Gastrocnemius medialis (tissue), 4 donors: Measurements from ENCODE around the gene KCTD16. TPM values are rescaled to one million over a fixed set of nuclear protein-coding genes. Genes with fewer than 3 reads are reported as not detected.

Experiments
- ATAC-seq, 2 donors: fragments of 150-250 bp; one replicate each; pipeline ENCODE4 v1.9.1; 2016
- DNase-seq, 2 donors: peaks; one replicate each; pipeline ENCODE4 v3.0.0-alpha.2; 2019
- H3K27ac ChIP-seq, 4 donors: fragments of 200-600 bp; sonication (generic); 1 replicate in 1 of 4; 2 replicates in 3 of 4; pipeline ENCODE4 v1.5.1; 2016 to 2018; ENCODE audit warnings: mild to moderate bottlenecking in 2 of 4, moderate library complexity in 1 of 4
- H3K27me3 ChIP-seq, 3 donors: fragments of 200-600 bp; sonication (generic) in 2 of 3; 1 replicate in 1 of 3; 2 replicates in 2 of 3; pipeline versions ENCODE4 v1.5.1 to v1.6.0; 2016 to 2019; ENCODE audit warnings: mild to moderate bottlenecking in 1 of 3, moderate library complexity in 1 of 3
- H3K36me3 ChIP-seq, 2 donors: fragments of 200-600 bp; sonication (generic) in 1 of 2; one replicate each; pipeline ENCODE4 v1.5.1; 2017 to 2018
- H3K4me1 ChIP-seq, 2 donors: fragments of 200-600 bp; sonication (generic) in 1 of 2; one replicate each; pipeline ENCODE4 v1.5.1; 2016 to 2017; ENCODE audit warnings: mild to moderate bottlenecking in 2 of 2
- H3K4me3 ChIP-seq, 4 donors: fragments of 200-600 bp; sonication (generic) in 3 of 4; 1 replicate in 1 of 4; 2 replicates in 3 of 4; pipeline ENCODE4 v1.5.1; 2016 to 2019; ENCODE audit warnings: mild to moderate bottlenecking in 2 of 4
- H3K9me3 ChIP-seq, 3 donors: fragments of 200-600 bp; sonication (generic) in 2 of 3; 1 replicate in 1 of 3; 2 replicates in 2 of 3; pipeline ENCODE4 v1.5.1; 2016 to 2019
- CTCF ChIP-seq, 5 experiments: fragments of 450-650 bp in 3 of 5; fragments of 200-600 bp in 2 of 5; sonication (generic) in 2 of 5; IDR thresholded peaks in 4 of 5; conservative IDR thresholded peaks in 1 of 5; 1 replicate in 4 of 5; 2 replicates in 1 of 5; pipeline ENCODE4 v1.5.1; 2016 to 2019; ENCODE audit warnings: antibody characterized with exemption in 5 of 5, mild to moderate bottlenecking in 3 of 5, moderate library complexity in 3 of 5
- POLR2A ChIP-seq, 2 donors: fragments of 450-650 bp; IDR thresholded peaks; one replicate each; pipeline ENCODE4 v1.6.1; 2017; ENCODE audit warnings: antibody characterized with exemption in 2 of 2, mild to moderate bottlenecking in 2 of 2, moderate library complexity in 2 of 2
- in situ Hi-C, 4 donors: fragments of 200-750 bp; cut with MboI; loops; one replicate each; pipeline versions ENCODE4 v1.15.0 to v1.8.0; 2017; ENCODE audit warnings: low sequenced_read_pairs in 4 of 4
- intact Hi-C: fragments of 100-400 bp; cut with DNase I; formaldehyde crosslinking; loops from one replicate; pipeline ENCODE4 v1.15.1; 2023; ENCODE audit warnings: low total_unique reads
- total RNA-seq, 4 donors: library from RNA; depleted of rRNA; stranded (reverse); fragments of >200 nt; gene quantifications; one replicate each; pipeline versions ENCODE4 v1.1.0 to v1.2.3, GENCODE V29; 2016

Gene KCTD16
- total RNA-seq, 4 donors from 2014 or later = 0.02 TPM; not detected in 3

- Histone ChIP-seq H3K27me3 (no peaks in the 10 kb centered on the region), H3K4me1 (no peaks in the 10 kb centered on the region), H3K27ac (no peak overlapping the region), H3K36me3 (no peaks in the 10 kb centered on the region), H3K9me3 (no peaks in the 10 kb centered on the region), H3K4me3 (no peak overlapping the region)
- DNase-seq (no peak), ATAC-seq (no peak)
- in situ Hi-C loops = no loop called here
- intact Hi-C loops = no loop called here
- TF ChIP-seq CTCF (IDR thresholded peaks at IDR 0.05 in 4 of 5, conservative IDR thresholded peaks at IDR 0.05 in 1 of 5) = no peak
- TF ChIP-seq POLR2A (IDR thresholded peaks at IDR 0.05) = no peak
These were observed 332.4 kb downstream of the KCTD16 start for GRCh38 chr5:144503123-144503522.

DNA sequence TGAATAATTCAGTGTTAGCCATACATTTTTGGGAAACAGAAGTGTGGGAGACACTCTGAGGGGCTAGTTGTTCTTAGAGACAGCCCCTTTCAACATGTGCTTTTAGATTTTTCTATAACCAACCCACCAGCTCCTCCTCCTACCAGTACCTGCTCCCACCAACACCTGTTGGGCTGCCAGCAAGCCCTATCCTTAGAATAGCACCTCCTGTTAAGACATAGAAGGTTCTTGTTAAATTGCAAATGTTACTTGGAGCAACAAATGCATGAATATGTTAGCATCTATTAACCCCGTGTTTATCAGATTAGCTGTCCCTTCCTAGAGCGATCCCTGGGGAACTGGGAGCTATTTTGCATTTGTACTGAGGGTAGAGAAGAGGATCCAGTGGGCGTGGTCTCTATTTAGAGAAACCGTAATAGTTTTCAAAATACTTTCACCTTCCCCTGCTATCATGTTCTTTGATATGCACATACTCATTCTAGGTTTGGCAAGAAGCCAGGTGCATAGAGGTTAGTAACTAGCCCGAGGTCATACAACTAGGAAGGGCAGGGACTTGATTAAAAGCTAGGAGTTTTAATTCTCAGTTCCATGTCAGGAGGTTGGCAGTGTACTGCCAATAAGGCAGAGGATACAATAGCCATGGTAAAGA, 334.4 kb downstream of the KCTD16 start:
- in situ Hi-C loops (no loop called here), intact Hi-C loops (no loop called here)
- no peaks in the 10 kb centered on the region for H3K4me1 ChIP-seq
- no peak for ATAC-seq
- H3K9me3 ChIP-seq = no peaks in the 10 kb centered on the region
- H3K27me3 ChIP-seq = no peaks in the 10 kb centered on the region
- no peak overlapping the region for H3K27ac ChIP-seq
- DNase-seq = no peak
- no peaks in the 10 kb centered on the region for H3K36me3 ChIP-seq
- H3K4me3 ChIP-seq = no peak overlapping the region
- no peak for TF ChIP-seq CTCF (IDR thresholded peaks at IDR 0.05 in 4 of 5, conservative IDR thresholded peaks at IDR 0.05 in 1 of 5)
- TF ChIP-seq POLR2A (IDR thresholded peaks at IDR 0.05) = no peak

GRCh38 chr5:144510845-144511579, 340.3 kb downstream of the KCTD16 start:
- TF ChIP-seq POLR2A (IDR thresholded peaks at IDR 0.05) = no peak
- TF ChIP-seq CTCF (IDR thresholded peaks at IDR 0.05 in 4 of 5, conservative IDR thresholded peaks at IDR 0.05 in 1 of 5) = no peak
- H3K27ac ChIP-seq = no peak overlapping the region
- no peak overlapping the region for H3K4me3 ChIP-seq
- no peaks in the 10 kb centered on the region for H3K27me3 ChIP-seq
- ATAC-seq = no peak
- no peaks in the 10 kb centered on the region for H3K36me3 ChIP-seq
- intact Hi-C loops (no loop called here), in situ Hi-C loops (no loop called here)
- H3K9me3 ChIP-seq = no peaks in the 10 kb centered on the region
- H3K4me1 ChIP-seq = no peaks in the 10 kb centered on the region
- no peak for DNase-seq

DNA sequence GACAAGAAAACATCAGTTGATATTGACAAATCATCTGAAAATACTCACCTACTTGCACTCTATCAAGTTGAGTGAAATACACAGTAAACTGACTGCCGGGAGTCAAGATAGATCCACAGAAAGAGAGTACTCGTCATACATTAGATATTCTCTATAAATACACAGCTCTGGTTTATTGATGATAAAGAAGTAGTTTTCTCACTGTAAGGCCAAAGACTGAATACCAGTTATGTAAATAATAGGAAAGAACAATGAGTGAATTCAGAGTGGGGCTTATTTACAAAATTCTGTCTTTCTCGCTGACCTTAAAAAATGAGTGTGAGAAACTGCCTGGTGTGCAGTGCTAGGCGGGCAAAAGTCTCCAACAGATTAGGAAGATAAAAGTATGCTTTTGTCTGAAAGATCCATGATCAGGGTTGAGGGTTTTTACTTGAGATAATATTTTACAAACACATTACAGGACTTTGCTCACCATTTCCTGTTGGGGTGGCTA, 341.0 kb downstream of the KCTD16 start:
- TF ChIP-seq POLR2A (IDR thresholded peaks at IDR 0.05) = no peak
- TF ChIP-seq CTCF (IDR thresholded peaks at IDR 0.05 in 4 of 5, conservative IDR thresholded peaks at IDR 0.05 in 1 of 5) = no peak
- Histone ChIP-seq H3K9me3 (no peaks in the 10 kb centered on the region), H3K4me1 (no peaks in the 10 kb centered on the region), H3K27me3 (no peaks in the 10 kb centered on the region), H3K36me3 (no peaks in the 10 kb centered on the region), H3K27ac (no peak overlapping the region), H3K4me3 (no peak overlapping the region)
- ATAC-seq = no peak
- in situ Hi-C loops (no loop called here), intact Hi-C loops (no loop called here)
- no peak for DNase-seq
